ENCODE results near the gene FASN.

GRCh38 chr17:82029391-82029790 is 68.6 kb downstream of the FASN start:
- TF ChIP-seq GATA2 (IDR thresholded peaks at IDR 0.05; ENCODE audit: low read depth, low read length) (no peak), GATA3 (IDR thresholded peaks at IDR 0.05; ENCODE audit: low read depth, low read length) (no peak)
